Effector memory CD8-positive, alpha-beta T cell (primary cell): ENCODE measurements around the gene CAPN9.

Experiments used
- ATAC-seq: fragments of 150-1000 bp; cut with Tn5 transposase; replicated peaks from 2 replicates; pipeline ENCODE4 v1.10.0; 2021; ENCODE audit warnings: mild to moderate bottlenecking, moderate library complexity
- DNase-seq, 3 experiments: peaks; one replicate each; pipeline ENCODE4 v3.0.0; 2021
- H3K27ac Mint-ChIP-seq, 2 donors: one replicate each; pipeline ENCODE4 v1.8.0; 2022; ENCODE audit warnings: mild to moderate bottlenecking in 2 of 2, mixed read lengths in 2 of 2, moderate library complexity in 2 of 2
- H3K27me3 Mint-ChIP-seq, 2 donors: one replicate each; pipeline ENCODE4 v1.8.0; 2022; ENCODE audit warnings: mixed read lengths in 2 of 2
- H3K36me3 Mint-ChIP-seq: one replicate; pipeline ENCODE4 v1.8.0; 2022; ENCODE audit warnings: mild to moderate bottlenecking, moderate library complexity, mixed read lengths; ENCODE audit not compliant: insufficient read depth
- H3K4me1 Mint-ChIP-seq, 2 donors: one replicate each; pipeline ENCODE4 v1.8.0; 2022; ENCODE audit warnings: low read depth in 2 of 2, mixed read lengths in 2 of 2
- H3K4me3 Mint-ChIP-seq, 2 donors: one replicate each; pipeline ENCODE4 v1.8.0; 2022; ENCODE audit warnings: mild to moderate bottlenecking in 2 of 2, mixed read lengths in 2 of 2, moderate library complexity in 2 of 2
- H3K9me3 Mint-ChIP-seq, 2 donors: one replicate each; pipeline ENCODE4 v1.8.0; 2022; ENCODE audit warnings: mixed read lengths in 2 of 2

CAPN9 gene

DNA sequence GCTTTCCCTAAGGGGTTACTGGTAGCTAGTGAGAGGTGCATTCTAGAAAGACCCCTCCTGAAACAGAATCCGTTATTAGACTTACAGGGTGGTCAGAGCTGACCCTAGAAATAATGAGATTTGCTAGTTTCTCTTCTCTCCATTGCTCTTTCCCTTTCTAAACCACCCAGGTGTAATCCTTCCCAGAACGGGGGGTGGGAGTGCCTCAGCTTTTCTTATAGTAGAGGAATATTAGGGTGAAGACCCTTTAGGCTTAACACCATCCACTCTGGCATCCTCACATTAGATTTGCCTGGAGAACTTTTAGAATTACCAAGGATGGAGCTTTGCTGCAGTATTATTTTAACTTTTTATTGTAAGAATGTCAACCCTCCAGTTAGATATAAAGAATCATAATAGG is 49.4 kb downstream of the CAPN9 start:
- Mint-ChIP-seq H3K36me3 (no peaks in the 10 kb centered on the region), H3K4me3 (no peak overlapping the region), H3K27ac (no peak overlapping the region), H3K27me3 (peaks cover 44 to 85% of the 10 kb centered on the region in 2 donors), H3K4me1 (peaks cover 0 to 3% of the 10 kb centered on the region in 2 donors), H3K9me3 (no peaks in the 10 kb centered on the region)
- DNase-seq, result no peak
- ATAC-seq, result no peak

DNA sequence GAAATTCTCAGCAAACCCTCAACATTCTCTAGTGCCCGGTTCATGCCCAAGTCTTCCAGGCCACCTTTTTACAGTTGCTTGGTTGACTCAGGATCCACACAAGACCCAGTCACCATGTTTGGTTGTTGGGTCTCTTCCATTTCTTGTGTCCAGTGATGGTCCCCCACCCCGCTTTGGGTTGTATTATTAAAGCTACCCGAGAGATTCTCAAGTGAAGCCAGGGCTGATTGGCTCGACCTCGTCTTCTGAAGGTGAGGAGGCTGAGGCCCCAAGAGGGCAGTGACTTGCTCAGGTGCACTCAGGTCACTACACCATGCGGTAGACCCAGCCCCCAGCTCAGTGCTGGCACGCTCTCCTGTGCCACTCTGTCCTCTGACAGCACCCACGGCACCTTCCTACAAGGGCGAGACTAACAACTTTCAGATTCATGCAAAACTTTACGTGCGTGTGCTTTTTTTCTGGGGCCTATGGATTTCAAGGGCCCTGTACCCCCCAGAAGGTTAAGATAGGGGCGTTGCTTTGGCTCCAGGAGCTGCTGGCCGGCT is 50.3 kb downstream of the CAPN9 start:
- Mint-ChIP-seq H3K4me1 (peaks cover 0 to 3% of the 10 kb centered on the region in 2 donors), H3K4me3 (no peak overlapping the region), H3K27ac (no peak overlapping the region), H3K27me3 (peaks cover 51 to 85% of the 10 kb centered on the region in 2 donors), H3K9me3 (no peaks in the 10 kb centered on the region), H3K36me3 (no peaks in the 10 kb centered on the region)
- no peak for DNase-seq
- ATAC-seq, result no peak

DNA sequence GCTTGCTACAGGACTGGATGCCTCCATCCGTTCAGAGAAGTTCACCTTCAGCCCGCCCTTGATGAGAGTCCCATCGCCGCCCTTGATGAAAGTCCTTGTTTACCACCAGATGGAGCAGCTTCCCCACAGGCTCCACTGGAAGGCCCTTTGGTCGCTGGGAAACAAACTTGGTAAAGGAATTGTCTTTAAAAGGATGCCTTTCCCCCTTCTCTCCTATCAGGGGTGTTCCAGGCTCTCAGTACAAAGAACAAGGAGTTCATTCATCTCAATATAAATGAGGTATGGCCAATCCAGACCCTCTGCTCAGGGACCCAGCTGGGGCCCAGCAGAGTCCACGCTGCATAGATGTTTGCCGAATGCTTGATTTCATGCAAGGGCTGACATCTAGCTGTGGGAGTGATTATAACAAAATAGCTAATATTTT is 50.8 kb downstream of the CAPN9 start:
- ATAC-seq (no peak), DNase-seq (no peak)
- H3K9me3 Mint-ChIP-seq, result no peaks in the 10 kb centered on the region
- H3K27me3 Mint-ChIP-seq, result peaks cover 51 to 84% of the 10 kb centered on the region in 2 donors
- no peaks in the 10 kb centered on the region for H3K36me3 Mint-ChIP-seq
- no peak overlapping the region for H3K4me3 Mint-ChIP-seq
- H3K4me1 Mint-ChIP-seq, result peaks cover 0 to 3% of the 10 kb centered on the region in 2 donors
- H3K27ac Mint-ChIP-seq, result no peak overlapping the region

GRCh38 chr1:230798491-230798890 is 51.3 kb downstream of the CAPN9 start:
- Mint-ChIP-seq H3K27me3 (peaks cover 47 to 79% of the 10 kb centered on the region in 2 donors), H3K4me1 (no peaks in the 10 kb centered on the region), H3K9me3 (no peaks in the 10 kb centered on the region), H3K27ac (no peak overlapping the region), H3K36me3 (no peaks in the 10 kb centered on the region), H3K4me3 (no peak overlapping the region)
- DNase-seq, result no peak
- ATAC-seq, result no peak

GRCh38 chr1:230800891-230801840 is 54.0 kb downstream of the CAPN9 start:
- Mint-ChIP-seq H3K4me1 (no peaks in the 10 kb centered on the region), H3K27ac (no peak overlapping the region), H3K27me3 (peaks cover 34 to 56% of the 10 kb centered on the region in 2 donors), H3K9me3 (no peaks in the 10 kb centered on the region), H3K4me3 (no peak overlapping the region), H3K36me3 (no peaks in the 10 kb centered on the region)
- DNase-seq (no peak), ATAC-seq (no peak)

GRCh38 chr1:230804396-230804795 is 57.2 kb downstream of the CAPN9 start:
- no peak overlapping the region for H3K27ac Mint-ChIP-seq
- H3K4me3 Mint-ChIP-seq, result no peak overlapping the region
- H3K27me3 Mint-ChIP-seq, result peaks cover 11 to 29% of the 10 kb centered on the region in 2 donors
- DNase-seq (no peak), ATAC-seq (no peak)
- no peaks in the 10 kb centered on the region for H3K9me3 Mint-ChIP-seq
- no peaks in the 10 kb centered on the region for H3K4me1 Mint-ChIP-seq
- no peaks in the 10 kb centered on the region for H3K36me3 Mint-ChIP-seq

GRCh38 chr1:230806552-230806951 is 59.4 kb downstream of the CAPN9 start:
- no peaks in the 10 kb centered on the region for H3K4me1 Mint-ChIP-seq
- H3K9me3 Mint-ChIP-seq, result no peaks in the 10 kb centered on the region
- H3K27ac Mint-ChIP-seq, result no peak overlapping the region
- DNase-seq (no peak), ATAC-seq (no peak)
- H3K36me3 Mint-ChIP-seq, result no peaks in the 10 kb centered on the region
- H3K4me3 Mint-ChIP-seq, result no peak overlapping the region
- H3K27me3 Mint-ChIP-seq, result peaks cover 8 to 13% of the 10 kb centered on the region in 2 donors

GRCh38 chr1:230807029-230807428 is 59.8 kb downstream of the CAPN9 start:
- Mint-ChIP-seq H3K27ac (no peak overlapping the region), H3K4me1 (no peaks in the 10 kb centered on the region), H3K9me3 (no peaks in the 10 kb centered on the region), H3K27me3 (peaks cover 3 to 8% of the 10 kb centered on the region in 2 donors), H3K36me3 (no peaks in the 10 kb centered on the region), H3K4me3 (no peak overlapping the region)
- no peak for DNase-seq
- no peak for ATAC-seq

- no peaks in the 10 kb centered on the region for H3K36me3 Mint-ChIP-seq
- no peak overlapping the region for H3K4me3 Mint-ChIP-seq
- peaks cover 0 to 4% of the 10 kb centered on the region in 2 donors for H3K9me3 Mint-ChIP-seq
- no peak overlapping the region for H3K27ac Mint-ChIP-seq
- ATAC-seq, result no peak
- no peak for DNase-seq
- H3K27me3 Mint-ChIP-seq, result peaks cover 0 to 1% of the 10 kb centered on the region in 2 donors
- no peaks in the 10 kb centered on the region for H3K4me1 Mint-ChIP-seq
Observed at GRCh38 chr1:230807561-230808280, 60.5 kb downstream of the CAPN9 start.

DNA sequence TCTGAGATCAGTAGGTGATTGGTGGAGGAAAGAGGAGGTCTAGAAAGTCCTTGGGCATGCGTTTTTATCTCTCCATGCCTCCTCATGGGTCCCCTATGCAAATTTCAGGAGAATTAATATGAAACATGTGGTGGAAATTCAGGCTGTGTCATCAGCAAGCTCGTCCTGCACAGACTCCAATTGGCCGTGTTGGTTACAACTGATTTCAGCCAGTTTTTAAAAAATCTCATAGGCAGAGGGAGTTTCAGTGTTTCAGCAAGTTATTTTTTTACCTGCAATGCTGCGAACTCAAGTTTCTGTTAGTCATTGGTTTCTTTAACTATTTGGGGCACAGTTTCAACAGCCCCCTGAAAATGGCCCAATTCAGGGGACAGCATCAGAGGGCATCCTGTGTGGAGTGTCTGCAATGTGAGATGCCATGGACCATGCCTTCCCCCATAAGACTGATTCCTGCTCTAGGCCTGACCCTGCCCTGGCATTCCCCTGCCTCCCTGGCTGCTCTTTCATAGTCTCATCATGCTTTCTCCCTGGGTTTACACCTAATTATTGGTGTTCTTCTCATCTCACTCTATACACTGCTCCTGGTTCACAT is 61.2 kb downstream of the CAPN9 start:
- peaks cover 0 to 7% of the 10 kb centered on the region in 2 donors for H3K9me3 Mint-ChIP-seq
- DNase-seq, result no peak
- no peak for ATAC-seq

GRCh38 chr1:230809256-230809990 is 62.2 kb downstream of the CAPN9 start:
- Mint-ChIP-seq H3K27ac (no peak overlapping the region), H3K4me3 (no peak overlapping the region), H3K27me3 (no peaks in the 10 kb centered on the region), H3K4me1 (no peaks in the 10 kb centered on the region), H3K9me3 (peaks cover 0 to 7% of the 10 kb centered on the region in 2 donors), H3K36me3 (no peaks in the 10 kb centered on the region)
- no peak for DNase-seq
- no peak for ATAC-seq

More for the DNA sequence above, 61.2 kb downstream of the CAPN9 start:
- H3K27ac Mint-ChIP-seq, result no peak overlapping the region
- H3K4me3 Mint-ChIP-seq, result no peak overlapping the region
- no peaks in the 10 kb centered on the region for H3K36me3 Mint-ChIP-seq
- no peaks in the 10 kb centered on the region for H3K27me3 Mint-ChIP-seq
- H3K4me1 Mint-ChIP-seq, result no peaks in the 10 kb centered on the region

DNA sequence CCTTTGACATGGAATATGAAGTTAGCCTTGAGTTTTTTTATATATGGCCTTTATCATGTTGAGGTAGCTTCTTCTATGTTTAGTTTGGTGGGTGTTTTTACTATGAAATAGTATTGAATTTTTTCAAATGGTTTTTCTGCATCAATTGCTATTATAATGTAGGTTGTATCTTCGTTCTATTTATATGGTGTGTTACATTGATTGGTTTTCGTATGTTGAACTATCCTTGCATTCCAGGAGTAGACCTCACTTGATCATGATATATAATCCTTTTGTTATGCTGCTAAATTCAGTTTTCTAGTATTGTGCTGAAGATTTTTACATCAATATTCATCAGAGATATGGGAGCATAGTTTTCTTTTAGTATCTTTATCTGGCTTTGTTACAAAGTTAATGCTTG is 65.4 kb downstream of the CAPN9 start:
- no peaks in the 10 kb centered on the region for H3K4me1 Mint-ChIP-seq
- no peak for ATAC-seq
- no peak overlapping the region for H3K4me3 Mint-ChIP-seq

More for the DNA sequence above, 65.4 kb downstream of the CAPN9 start:
- Mint-ChIP-seq H3K9me3 (peaks cover 0 to 7% of the 10 kb centered on the region in 2 donors), H3K36me3 (no peaks in the 10 kb centered on the region), H3K27ac (no peak overlapping the region), H3K27me3 (peaks cover 11 to 21% of the 10 kb centered on the region in 2 donors)
- DNase-seq, result no peak
